T-helper 22 cell (primary cell): ENCODE results near the gene DDX31.
"Not testable (repeated sequence)": the region's sequence is repeated elsewhere in the genome, so short reads cannot be mapped to it uniquely, and the experiment has no call there.

Experiments
- DNase-seq: peaks from one replicate; pipeline ENCODE4 v3.0.0-alpha.2; 2020; ENCODE audit warnings: low read depth

Gene DDX31

DNA sequence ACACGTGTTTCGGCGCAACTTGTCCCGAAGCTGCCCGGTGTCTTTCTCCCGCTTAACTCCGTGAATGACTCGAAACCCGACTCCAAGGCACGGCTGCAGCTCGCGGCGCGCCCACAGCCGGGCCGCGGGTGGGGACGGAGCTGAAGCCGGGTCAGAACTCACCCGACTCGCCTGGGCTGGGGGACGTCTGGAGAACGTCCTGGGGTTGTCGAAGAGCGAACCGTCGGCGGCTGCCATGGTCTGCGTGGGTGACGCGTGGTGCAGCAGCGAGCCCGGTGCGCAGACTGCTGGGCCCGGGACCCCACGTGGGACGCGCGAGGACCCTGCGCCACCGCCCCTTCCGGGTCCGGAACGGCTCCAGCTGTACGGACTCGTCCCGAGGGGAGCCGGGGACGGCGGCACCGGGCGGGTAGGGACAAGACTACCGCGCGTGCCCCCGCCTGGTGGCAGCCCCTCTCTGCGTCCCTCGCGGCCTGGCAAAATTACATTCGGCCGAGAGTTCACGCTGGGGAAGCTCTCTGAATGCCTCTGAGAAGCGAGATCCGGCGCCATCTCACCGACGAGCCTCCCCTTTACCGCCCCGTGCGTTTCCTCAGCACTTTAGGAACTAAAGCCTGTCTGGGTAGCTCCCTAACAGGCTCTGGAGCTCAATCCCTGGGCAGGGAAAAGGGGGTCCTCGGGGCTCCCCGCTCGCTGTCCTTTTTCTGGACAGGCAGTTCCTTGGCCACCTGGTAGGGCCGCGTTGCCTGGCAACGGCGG, at the start of gene DDX31:
Gene DDX31 (minus strand): TSS at position 286 of the 759 bp plus-strand sequence. CDS start 49 bp downstream, at position 237.
- DNase-seq: peak; percentile 79

DNA sequence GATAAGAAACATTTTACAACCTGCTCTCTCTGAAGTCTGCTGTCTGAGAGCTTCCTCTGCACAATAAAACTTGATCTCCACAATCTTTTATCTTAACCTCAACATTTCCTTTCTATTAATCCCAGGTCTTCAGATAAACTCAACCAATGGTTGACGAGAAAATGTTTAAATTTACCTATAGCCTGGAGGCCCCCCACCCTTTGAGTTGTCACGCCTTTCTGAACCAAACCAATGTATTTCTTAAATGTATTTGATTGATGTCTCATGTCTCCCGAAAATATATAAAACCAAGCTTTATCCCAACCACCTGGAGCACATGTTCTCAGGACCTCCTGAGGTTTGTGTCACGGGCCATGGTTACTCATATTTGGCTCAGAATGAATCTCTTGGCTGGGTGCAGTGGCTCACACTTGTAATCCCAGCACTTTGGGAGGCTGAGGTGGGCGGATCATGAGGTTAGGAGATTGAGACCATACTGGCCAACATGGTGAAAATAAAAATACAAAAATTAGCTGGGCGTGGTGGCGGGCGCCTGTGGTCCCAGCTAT, 48.7 kb upstream of the DDX31 start:
- DNase-seq: not testable (repeated sequence)

DNA sequence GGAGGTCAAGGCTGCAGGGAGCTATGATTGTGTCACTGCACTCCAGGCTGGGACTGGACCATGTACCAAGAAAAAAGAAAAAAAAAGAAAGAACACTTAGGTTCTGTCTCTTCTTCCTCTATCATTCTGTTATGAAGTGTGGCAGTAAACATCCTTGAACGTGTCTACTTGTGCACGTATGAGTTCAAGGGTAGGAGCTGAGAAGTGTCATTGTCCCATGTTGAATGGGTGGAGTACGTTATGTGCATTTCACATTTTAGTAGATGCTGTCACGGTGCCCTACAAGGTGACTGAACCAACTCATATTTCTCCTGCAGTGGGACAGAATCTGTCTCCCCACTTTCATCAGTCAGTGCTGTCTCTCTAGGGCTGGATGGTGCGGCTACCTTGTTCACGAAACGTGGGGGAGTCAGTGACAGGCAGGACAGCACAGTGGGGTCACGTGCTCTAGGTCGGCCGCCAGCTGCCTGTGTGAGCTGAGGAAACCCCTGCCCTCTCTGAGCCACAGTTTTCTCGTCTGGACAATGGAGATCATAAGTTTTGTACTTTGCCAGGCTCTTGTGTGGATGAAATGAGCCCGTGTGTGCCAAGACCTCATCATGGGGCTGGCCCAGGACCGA, 47.7 kb upstream of the DDX31 start:
- DNase-seq: no peak

DNA sequence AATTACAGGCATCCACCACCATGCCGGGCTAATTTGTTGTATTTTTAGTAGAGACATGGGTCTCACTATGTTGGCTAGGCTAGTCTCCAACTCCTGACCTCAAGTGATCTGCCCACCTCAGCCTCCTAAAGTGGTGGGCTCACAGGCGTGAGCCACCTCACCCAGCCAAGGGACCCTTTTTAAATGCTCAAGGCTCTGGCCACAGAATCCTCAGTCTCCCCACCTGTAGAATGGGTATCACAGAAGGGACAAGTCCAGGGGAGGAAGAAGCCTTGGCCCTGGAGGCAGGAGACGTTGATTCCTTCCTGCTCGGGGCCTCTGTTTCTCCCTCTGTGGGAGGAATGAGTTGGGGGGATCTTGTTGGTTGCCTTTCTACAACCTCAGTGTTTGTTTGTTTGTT, 46.2 kb upstream of the DDX31 start:
- no peak for DNase-seq

DNA sequence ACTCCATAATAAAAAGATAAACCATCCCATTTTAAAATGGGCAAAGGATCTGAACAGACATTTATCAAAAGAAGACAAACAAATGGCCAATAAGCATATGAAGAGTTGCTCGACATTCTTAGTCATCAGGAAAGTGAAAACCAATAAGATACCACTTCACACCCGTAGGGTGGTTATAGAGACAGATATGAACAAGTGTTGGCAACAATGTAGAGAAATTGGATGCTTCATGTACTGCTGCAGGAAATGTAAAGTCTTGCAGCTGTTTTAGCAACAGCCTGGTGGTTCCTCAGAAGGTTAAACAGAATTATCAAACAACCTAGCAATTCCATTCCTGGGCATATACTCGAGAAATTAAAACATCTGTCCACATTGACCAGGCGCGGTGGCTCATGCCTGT, 43.0 kb upstream of the DDX31 start:
- no peak for DNase-seq

DNA sequence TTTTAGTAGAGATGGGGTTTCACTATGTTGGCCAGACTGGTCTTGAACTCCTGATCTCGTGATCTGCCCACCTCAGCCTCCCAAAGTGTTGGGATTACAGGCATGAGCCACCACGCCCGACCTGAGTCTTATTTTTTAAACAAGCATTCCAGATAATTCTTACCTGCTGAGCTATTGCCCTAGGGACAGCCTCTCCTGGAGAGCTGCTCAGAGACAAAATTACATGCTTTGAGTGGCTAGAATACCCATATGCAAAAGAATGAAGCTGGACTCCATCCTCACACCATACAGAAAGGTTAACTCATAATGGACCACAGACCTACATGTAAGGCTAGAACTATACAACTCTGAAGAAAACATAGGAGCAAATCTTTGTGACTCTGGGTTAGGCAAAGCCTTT, 42.1 kb upstream of the DDX31 start:
- no peak for DNase-seq

DNA sequence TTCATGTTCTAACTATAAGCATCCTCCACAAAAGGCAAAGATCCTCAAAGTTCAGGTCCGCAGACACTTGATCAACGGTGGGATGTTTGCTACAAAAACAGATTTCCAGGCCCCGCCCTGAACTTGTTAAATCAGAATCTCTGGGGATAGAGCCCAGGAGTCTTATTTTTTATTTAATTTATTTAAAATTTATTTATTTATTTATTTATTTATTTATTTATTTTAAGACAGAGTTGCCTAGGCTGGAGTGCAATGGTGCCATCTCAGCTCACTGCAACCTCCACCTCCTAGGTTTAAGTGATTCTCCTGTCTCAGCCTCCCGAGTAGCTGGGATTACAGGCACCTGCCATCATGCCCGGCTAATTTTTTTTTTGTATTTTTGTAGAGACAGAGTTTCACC, 41.4 kb upstream of the DDX31 start:
- DNase-seq: not testable (repeated sequence)

DNA sequence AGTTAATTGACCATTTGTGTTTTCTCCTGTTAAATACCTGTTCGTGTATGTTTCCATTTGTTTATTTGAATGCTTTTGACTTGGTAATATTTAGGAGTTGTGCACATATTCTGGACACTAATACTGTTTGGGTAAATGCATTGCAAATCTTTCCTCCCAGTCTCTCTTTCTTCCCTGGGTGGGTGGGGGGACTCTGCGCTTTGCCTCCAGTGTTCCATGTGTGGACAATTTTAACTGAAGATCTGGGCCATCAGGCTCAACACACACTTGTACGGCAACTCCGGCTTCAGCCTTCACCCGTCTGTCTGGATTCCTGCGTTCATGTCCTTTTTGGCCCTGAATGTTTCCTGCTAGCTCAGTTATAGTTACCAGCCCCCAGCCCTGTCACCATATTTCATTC, 40.5 kb upstream of the DDX31 start:
- DNase-seq: no peak

DNA sequence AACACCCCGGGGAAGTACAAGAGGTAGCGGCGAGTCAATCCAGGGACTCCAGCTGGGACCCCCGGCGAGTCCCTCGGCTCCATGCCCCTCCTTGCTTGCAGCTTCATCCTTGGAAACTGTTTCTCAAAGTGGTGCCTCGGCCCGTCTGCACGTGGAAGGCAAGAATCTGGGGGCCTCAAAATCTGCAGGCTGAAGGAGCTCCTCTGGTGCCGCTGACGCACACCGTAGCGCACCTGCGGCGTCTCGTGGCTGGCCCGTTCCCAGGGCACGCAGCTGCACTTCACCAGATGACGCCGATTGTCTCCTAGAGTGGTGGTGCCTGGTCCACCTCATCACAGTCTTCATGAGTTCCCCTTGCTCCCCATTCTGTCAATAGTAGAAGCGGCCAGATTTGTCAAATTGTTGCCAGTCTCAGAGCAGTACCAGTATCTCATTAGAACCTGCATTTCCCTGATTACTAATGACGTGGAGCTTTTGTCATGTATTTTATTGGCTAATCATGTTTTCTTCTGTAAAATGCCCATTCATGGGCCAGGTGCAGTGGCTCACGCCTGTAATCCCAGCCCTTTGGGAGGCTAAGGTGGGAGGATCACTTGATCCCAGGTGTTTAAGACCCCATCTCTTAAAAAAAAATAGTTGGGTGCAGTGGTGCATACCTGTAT, 39.1 kb upstream of the DDX31 start:
- no peak for DNase-seq

DNA sequence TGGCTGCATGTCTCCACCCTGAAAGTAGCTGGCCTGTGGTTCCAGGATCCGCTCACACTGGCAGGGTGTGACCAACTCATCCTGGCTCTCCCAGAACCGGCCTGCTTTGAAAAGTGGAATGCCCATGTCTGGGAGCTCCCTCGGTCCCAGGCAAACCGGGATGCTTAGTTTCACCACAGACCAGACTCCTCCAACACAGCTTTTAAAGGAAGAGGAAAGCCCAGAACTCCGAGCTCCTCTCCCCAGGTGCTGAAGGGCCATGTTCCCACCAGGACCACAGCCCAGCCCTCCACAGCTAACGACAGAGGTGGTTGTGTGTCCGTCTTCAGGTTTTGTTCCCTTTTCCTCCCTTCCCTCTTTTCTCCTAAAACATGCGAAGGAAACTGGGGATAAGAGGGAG, 38.5 kb upstream of the DDX31 start:
- no peak for DNase-seq

DNA sequence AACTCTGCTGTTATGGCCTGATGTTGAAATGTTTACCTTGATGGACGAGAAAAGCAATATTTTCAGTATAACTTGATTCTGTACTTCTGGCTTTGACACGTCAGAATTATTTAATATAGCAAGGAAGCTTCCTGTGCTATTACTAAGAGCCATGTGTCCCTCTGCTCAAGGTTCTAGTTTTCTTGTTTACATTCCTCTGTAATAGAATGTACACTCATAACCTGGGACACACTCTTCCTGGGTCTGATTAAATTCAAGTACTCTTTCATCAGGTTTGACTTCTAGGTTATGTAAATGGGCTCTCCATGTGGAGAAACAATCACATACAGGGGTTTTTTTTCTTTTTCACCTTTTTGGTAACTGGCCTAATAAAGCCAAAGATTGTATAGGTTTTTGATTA, 33.6 kb upstream of the DDX31 start:
- no peak for DNase-seq

DNA sequence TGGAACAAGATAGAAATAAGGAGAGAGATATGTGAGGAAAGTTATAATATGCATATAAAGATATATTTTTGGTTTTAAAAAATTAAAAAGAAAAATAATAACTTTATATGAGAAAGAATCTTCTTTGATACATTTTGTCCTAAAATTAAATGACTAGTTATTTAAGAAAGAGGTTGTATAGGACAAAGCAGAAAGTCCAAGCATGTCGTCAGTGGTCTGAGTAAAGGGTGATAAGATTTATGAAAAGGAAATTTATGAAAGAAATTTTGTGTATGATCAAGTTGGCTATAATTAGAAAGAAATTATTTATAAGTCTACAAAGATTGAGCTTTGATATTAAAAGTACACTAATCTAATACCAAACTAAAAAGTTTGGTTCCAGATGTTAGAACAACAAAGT, 32.5 kb upstream of the DDX31 start:
- no peak for DNase-seq

DNA sequence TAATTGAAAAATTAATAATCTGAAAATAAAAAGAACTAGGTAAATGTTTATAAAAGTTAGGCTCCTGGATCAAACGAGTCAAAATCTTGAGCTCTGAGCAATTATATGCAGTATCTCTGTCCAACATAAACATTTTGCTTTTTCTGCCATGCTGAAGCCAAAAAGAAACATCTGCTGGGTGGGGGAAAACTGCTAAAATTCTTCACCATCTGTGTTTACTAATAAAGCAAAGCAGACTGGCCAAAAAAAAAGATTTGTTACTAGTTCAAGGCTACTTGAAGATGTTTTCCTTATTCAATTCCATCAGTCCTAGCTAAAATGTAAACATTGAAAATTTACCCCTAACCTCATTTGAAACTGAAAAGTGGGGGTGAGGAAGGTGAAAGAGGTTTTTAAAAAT, 30.2 kb upstream of the DDX31 start:
- DNase-seq: no peak

DNA sequence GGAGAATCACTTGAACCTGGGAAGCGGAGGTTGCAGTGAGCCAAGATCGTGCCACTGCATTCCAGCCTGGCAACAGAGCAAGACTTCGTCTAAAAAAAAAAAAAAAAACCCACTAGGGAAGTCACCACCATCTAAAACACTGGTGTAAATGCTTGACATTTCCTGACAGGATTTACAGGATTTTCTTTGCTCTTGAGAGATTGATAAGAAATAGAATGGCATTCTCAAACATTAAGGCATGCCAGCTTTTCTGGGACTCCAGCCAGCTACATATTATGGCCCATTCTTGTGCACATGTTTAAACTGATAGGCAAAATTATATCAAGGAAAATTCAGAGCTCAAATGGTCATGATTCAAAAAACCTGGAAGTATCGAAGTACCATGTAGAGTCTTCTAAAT, 29.2 kb upstream of the DDX31 start:
- DNase-seq: no peak

DNA sequence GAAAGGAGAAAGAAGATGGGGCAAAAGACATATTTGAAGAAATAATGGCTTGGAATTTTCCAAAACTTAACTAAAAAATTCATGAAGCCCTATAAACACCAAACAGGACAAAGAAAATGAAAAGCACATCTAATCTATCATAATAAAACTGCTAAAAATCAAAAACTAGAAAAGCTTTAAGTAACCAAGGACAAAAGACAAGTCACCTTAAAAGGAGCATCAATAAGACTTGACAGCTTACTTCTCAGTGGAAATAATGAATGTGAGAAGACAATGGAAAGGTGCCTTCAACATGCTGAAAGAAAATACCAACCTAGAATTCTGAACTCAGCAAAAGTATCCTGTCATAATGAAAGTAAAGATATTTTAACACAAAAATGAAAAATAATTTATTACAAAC, 27.4 kb upstream of the DDX31 start:
- no peak for DNase-seq

DNA sequence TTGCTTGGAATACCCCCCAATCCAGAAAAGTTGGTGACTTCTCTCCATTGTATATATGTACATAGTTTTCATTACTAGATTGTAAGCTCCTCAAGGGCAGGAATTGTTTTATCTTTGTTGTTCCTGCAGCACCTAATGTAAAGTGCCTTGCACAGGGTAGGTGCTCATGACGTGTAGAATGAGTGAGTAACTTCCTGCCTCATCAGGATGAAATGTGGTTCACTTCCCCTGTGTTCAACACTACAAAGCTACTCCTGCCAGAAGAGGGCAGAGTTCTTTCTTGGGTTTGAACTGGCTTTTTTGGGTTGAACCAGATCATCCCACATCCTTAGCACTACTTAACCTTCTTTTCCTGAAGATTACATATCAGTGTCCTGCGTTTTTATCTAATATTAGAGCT, 24.4 kb upstream of the DDX31 start:
- no peak for DNase-seq

DNA sequence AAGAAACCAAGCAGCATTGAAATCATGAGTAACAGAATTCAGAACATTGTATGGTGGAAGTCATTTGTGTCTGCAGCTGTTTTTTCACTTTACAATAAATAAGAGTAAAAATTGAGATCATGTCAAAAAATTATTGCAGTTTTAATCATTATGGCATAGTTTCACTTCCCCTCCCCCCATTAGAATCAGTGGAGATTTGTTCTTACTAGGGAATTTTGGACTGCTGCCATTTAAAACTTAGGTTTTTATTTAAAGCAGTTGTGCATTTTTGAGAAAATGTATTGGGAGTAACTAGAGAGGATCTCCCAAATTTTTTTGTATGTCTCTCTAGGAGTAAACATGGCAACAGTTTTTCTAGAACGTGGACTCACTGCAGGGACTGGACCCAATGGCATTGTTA, 20.9 kb upstream of the DDX31 start:
- no peak for DNase-seq

DNA sequence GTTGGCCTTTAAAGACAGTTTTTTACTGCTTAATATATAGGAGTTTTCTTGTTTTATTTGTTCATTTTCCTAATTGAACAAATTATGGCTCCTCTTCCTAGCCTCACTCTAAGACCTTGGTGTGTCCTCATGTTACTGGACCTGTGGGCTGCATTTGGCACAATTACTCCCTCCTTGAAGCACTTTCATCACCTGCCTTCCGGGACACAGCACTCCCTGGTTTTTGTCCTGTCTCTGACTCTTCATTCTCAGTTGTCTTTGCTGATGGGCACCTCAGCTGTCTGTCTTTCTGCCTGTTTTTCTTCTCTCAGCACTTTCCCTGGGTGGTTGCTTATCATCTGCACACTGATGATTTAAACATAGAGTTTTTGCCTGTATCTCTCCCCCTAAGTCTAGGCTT, 14.1 kb upstream of the DDX31 start:
- no peak for DNase-seq

DNA sequence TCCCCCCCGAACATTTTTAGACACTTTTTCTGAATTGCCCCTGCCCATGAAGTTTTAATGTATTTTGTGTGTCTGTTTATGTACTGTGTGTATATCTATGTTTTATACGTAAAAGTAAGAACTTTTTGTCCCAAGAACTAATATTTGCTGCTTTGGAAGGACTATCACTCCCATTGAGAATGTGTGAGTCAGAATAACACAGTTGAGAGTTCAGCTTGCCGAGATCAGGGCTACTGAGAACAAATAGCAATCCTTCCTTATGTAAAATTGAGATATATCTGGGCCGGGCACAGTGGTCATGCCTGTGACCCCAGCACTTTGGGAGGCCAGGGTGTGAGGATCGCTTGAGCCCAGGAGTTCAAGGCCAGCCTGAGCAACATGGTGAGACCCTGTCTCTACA, 11.8 kb upstream of the DDX31 start:
- DNase-seq: no peak

DNA sequence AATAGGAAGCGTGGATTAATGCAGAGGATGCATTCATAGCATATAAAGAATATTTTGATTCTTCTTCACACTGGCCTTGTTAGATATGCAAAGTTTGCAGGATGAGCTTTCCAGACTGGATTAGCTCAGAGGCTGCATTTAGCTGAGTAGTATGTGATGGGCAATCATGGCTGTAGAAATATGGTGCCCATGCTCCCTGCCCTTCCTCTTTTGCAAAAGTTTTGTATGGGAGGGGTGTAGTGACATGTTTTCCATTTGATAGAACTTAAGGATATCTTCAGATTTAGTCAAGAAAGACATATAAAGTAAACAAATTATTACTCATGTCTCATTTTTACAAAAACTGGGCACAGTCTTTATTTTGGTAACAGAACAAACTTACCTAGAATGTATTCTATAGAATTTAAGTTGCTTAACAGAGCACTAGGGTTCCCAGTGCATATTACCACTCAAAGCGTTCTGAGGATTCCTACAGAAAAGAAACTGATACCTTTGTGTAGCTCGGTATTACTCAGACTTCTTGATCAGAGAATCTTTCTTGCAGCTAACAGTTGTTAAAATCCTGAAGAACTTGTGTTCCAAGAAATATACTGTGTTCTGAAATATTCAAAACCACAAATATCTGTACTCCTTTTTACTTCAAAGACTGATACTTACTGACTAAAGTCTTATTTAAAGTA, 10.3 kb upstream of the DDX31 start:
- no peak for DNase-seq

DNA sequence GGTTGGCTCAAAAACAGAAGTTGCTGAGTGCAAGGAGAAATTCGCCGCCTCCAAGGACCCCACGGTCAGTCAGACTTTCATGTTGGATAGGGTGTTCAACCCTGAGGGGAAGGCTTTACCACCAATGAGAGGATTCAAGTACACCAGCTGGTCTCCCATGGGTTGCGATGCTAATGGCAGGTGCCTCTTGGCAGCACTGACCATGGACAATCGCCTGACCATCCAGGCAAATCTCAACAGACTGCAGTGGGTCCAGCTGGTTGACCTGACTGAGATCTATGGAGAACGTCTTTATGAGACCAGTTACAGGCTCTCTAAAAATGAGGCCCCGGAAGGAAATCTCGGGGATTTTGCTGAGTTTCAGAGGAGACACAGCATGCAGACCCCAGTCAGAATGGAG, 8.2 kb upstream of the DDX31 start:
- no peak for DNase-seq

DNA sequence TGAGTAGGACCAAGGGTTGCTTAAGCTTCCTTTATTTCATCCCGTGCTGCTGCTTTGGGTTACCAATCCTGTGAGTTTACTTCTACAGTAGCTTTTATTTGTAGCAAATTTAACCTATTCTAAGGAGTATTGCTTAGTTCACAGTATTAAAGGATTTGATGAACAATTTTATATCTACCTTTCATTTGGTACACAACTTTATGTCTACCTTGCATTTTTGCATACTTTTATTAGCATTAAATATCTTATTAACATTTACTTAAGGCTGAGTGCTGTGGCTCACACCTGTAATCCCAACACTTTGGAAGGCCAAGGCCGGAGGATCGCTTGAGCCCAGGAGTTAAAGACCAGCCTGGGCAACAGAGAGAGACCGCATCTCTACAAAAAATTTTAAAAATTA, 4.7 kb upstream of the DDX31 start:
- DNase-seq: no peak

DNA sequence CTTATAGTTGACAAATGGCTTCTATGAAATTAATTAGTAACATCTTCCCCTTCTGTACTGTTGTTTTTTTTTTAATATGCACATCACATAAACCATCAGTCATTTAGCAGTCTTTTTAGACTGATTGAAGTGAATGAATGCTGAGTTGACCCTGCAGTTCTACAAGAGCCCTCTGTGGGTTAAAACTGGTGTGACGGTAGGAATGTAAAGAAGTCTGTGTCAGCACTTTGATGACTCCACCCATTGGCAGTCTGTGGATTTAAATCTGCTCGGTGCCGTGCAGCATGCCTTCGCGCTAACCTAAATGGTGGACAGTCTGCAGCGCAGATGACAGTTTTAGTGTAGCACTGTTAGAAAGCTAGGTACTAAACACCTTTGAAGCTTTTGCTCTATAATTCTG, 3.6 kb upstream of the DDX31 start:
- DNase-seq: no peak
